Lower leg skin (tissue), 3 donors: ENCODE measurements around the gene BMP7.

ENCODE experiments used
- POLR2A ChIP-seq, 2 donors: fragments of 450-650 bp; IDR thresholded peaks; one replicate each; pipeline ENCODE4 v1.6.1; 2016 to 2017; ENCODE audit warnings: antibody characterized with exemption in 2 of 2, mild to moderate bottlenecking in 1 of 2, moderate library complexity in 1 of 2
- TF ChIP-seq, protein P1 (sequence below), 3 donors: fragments of 450-650 bp; IDR thresholded peaks; one replicate each; pipeline ENCODE4 v1.5.1; 2016; ENCODE audit warnings: antibody characterized with exemption in 3 of 3, mild to moderate bottlenecking in 3 of 3, moderate library complexity in 2 of 3

- TF ChIP-seq, protein P1, sequence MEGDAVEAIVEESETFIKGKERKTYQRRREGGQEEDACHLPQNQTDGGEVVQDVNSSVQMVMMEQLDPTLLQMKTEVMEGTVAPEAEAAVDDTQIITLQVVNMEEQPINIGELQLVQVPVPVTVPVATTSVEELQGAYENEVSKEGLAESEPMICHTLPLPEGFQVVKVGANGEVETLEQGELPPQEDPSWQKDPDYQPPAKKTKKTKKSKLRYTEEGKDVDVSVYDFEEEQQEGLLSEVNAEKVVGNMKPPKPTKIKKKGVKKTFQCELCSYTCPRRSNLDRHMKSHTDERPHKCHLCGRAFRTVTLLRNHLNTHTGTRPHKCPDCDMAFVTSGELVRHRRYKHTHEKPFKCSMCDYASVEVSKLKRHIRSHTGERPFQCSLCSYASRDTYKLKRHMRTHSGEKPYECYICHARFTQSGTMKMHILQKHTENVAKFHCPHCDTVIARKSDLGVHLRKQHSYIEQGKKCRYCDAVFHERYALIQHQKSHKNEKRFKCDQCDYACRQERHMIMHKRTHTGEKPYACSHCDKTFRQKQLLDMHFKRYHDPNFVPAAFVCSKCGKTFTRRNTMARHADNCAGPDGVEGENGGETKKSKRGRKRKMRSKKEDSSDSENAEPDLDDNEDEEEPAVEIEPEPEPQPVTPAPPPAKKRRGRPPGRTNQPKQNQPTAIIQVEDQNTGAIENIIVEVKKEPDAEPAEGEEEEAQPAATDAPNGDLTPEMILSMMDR (IDR thresholded peaks at IDR 0.05), result no peak
- no peak for TF ChIP-seq POLR2A (IDR thresholded peaks at IDR 0.05)
These were observed 9.4 kb upstream of the BMP7 start for GRCh38 chr20:57275813-57276212.
